Upper lobe of left lung (tissue), 6 donors: Measurements from ENCODE around the gene ZNF717. TPM values are rescaled to one million over a fixed set of nuclear protein-coding genes. Genes with fewer than 3 reads are reported as not detected.
"Not testable (repeated sequence)": the region's sequence is repeated elsewhere in the genome, so short reads cannot be mapped to it uniquely, and the experiment has no call there.

Source experiments
- ATAC-seq, 2 donors: fragments of 200-7000 bp; cut with Tn5 transposase; one replicate each; pipeline ENCODE4 v1.9.1; 2022; ENCODE audit warnings: mild to moderate bottlenecking in 2 of 2, moderate library complexity in 2 of 2; ENCODE audit not compliant: low FRiP score in 2 of 2
- DNase-seq, 2 donors: peaks; one replicate each; pipeline ENCODE4 v3.0.0-alpha.2; 2019 to 2020
- H3K27ac ChIP-seq, 4 donors: fragments of 200-600 bp; sonication (generic); one replicate each; pipeline ENCODE4 v1.5.1; 2016 to 2019
- H3K27me3 ChIP-seq, 4 donors: fragments of 200-600 bp; sonication (generic); one replicate each; pipeline ENCODE4 v1.5.1; 2017 to 2019
- H3K36me3 ChIP-seq, 4 donors: fragments of 200-600 bp; sonication (generic); one replicate each; pipeline ENCODE4 v1.5.1; 2016 to 2019
- H3K4me1 ChIP-seq, 4 donors: fragments of 200-600 bp; sonication (generic); one replicate each; pipeline ENCODE4 v1.5.1; 2018 to 2019
- H3K4me3 ChIP-seq, 4 donors: fragments of 200-600 bp; sonication (generic); one replicate each; pipeline ENCODE4 v1.5.1; 2017 to 2019; ENCODE audit warnings: mild to moderate bottlenecking in 2 of 4, moderate library complexity in 1 of 4
- H3K9me3 ChIP-seq, 4 donors: fragments of 200-600 bp; sonication (generic); one replicate each; pipeline ENCODE4 v1.5.1; 2018 to 2019
- CTCF ChIP-seq, 6 experiments: fragments of 450-650 bp in 4 of 6; fragments of 200-600 bp in 2 of 6; sonication (generic) in 2 of 6; IDR thresholded peaks; one replicate each; pipeline ENCODE4 v1.5.1; 2016 to 2019; ENCODE audit warnings: antibody characterized with exemption in 6 of 6
- EP300 ChIP-seq, 4 donors: sonication (generic); formaldehyde crosslinking; IDR thresholded peaks; one replicate each; pipeline ENCODE4 v1.5.1; 2017; ENCODE audit warnings: antibody characterized with exemption in 4 of 4, control low read depth in 2 of 4
- POLR2A ChIP-seq, 4 donors: fragments of 450-650 bp; IDR thresholded peaks; one replicate each; pipeline ENCODE4 v1.5.1; 2016 to 2017; ENCODE audit warnings: antibody characterized with exemption in 4 of 4, mild to moderate bottlenecking in 2 of 4
- POLR2AphosphoS5 ChIP-seq, 2 donors: sonication (generic); formaldehyde crosslinking; IDR thresholded peaks; one replicate each; pipeline ENCODE4 v1.5.1; 2017; ENCODE audit warnings: antibody characterized with exemption in 2 of 2
- WGBS, 2 donors: methylation state at CpG; one replicate each; pipeline ENCODE4 v1.1.5; 2017 to 2018; 5-methylcytosine and 5-hydroxymethylcytosine counted together
- total RNA-seq, 6 donors: library from RNA; depleted of rRNA in 4 of 6; stranded (reverse); fragments of >200 nt in 4 of 6; gene quantifications; one replicate each; pipeline versions ENCODE4 v1.1.0 to v1.2.1, GENCODE V29; 2016 to 2021
- donor health status: DM: no; HTN: no; CAD: no; lungs with moderate emphysema.
- donor health status: DM: no; HTN: yes; CAD: no; lungs with severe emphysema.

The ZNF717 gene
- 10 to 100 TPM in 3 of 6 donors, 1 to 10 TPM in 3; 8.1 to 27.2 (median 9.9) TPM for total RNA-seq

- not testable (repeated sequence) for ATAC-seq, H3K27me3 ChIP-seq
- peak within 1 kb of the TSS; percentile 82 to 96 (median 91) for H3K27ac ChIP-seq
Observed at GRCh38 chr3:75785081-75785755, at the start of gene ZNF717. ZNF717 (minus strand) TSS chr3:75785549; CDS start chr3:75783362, 2,187 bp downstream.

GRCh38 chr3:75831076-75831475 lies 45.7 kb upstream of the ZNF717 start:
- not testable (repeated sequence) for H3K4me3 ChIP-seq, H3K27me3 ChIP-seq, H3K9me3 ChIP-seq, DNase-seq, H3K4me1 ChIP-seq, ATAC-seq, H3K27ac ChIP-seq, H3K36me3 ChIP-seq
- 80 to 88% methylated on average over 1 of the region's 1 CpG for WGBS, 2 donors

More at GRCh38 chr3:75785081-75785755, at the start of gene ZNF717:
- not testable (repeated sequence) for H3K9me3 ChIP-seq, H3K4me1 ChIP-seq
- Histone ChIP-seq H3K36me3 (peaks cover 0 to 24% (median 10%) of the 10 kb centered on the region in 4 donors), H3K4me3 (peak within 1 kb of the TSS; percentile 52 to 83 (median 72))
- peak; percentile 90 to 100 for DNase-seq
- TF ChIP-seq POLR2AphosphoS5 (IDR thresholded peaks at IDR 0.05) = peak; percentile 73 to 77
- peak in 2 of 4 donors; percentile 60 to 79 for TF ChIP-seq POLR2A (IDR thresholded peaks at IDR 0.05)
- TF ChIP-seq CTCF (IDR thresholded peaks at IDR 0.05) = peak in 4 of 6 experiments; percentile 14 to 59 (median 50)
- WGBS, 2 donors = 4 to 6% methylated on average over 11 to 51 of the region's 52 CpGs

- not testable (repeated sequence) for H3K27ac ChIP-seq, DNase-seq, ATAC-seq, H3K4me1 ChIP-seq, H3K9me3 ChIP-seq, H3K27me3 ChIP-seq, H3K36me3 ChIP-seq, H3K4me3 ChIP-seq
- 54 to 57% methylated on average over 1 of the region's 1 CpG for WGBS, 2 donors
Observed at GRCh38 chr3:75818019-75818418, 32.7 kb upstream of the ZNF717 start.

- not testable (repeated sequence) for H3K27me3 ChIP-seq, ATAC-seq, H3K36me3 ChIP-seq, H3K27ac ChIP-seq, H3K4me1 ChIP-seq, H3K4me3 ChIP-seq, H3K9me3 ChIP-seq, DNase-seq
- WGBS, 2 donors = 69 to 71% methylated on average over 9 of the region's 9 CpGs
Observed at GRCh38 chr3:75816287-75817180, 31.2 kb upstream of the ZNF717 start.

GRCh38 chr3:75814797-75815196 lies 29.4 kb upstream of the ZNF717 start:
- Histone ChIP-seq H3K4me1 (no peaks in the 10 kb centered on the region), H3K27me3 (no peaks in the 10 kb centered on the region), H3K4me3 (no peak overlapping the region), H3K36me3 (no peaks in the 10 kb centered on the region), H3K27ac (no peak overlapping the region), H3K9me3 (no peaks in the 10 kb centered on the region)
- 49 to 50% methylated on average over 3 of the region's 3 CpGs for WGBS, 2 donors
- ATAC-seq = no peak
- TF ChIP-seq POLR2A (IDR thresholded peaks at IDR 0.05) (no peak), EP300 (IDR thresholded peaks at IDR 0.05) (no peak), POLR2AphosphoS5 (IDR thresholded peaks at IDR 0.05) (no peak), CTCF (IDR thresholded peaks at IDR 0.05) (no peak)
- DNase-seq = no peak

GRCh38 chr3:75782506-75782905 lies 2.8 kb downstream of the ZNF717 start:
- no peak for DNase-seq
- Histone ChIP-seq H3K4me1 (peaks cover 0 to 6% (median 2%) of the 10 kb centered on the region in 4 donors), H3K27ac (no peak overlapping the region), H3K36me3 (peaks cover 0 to 38% (median 12%) of the 10 kb centered on the region in 4 donors), H3K27me3 (no peaks in the 10 kb centered on the region), H3K4me3 (no peak overlapping the region), H3K9me3 (peaks cover 0 to 14% (median 9%) of the 10 kb centered on the region in 4 donors)
- no peak for ATAC-seq
- WGBS, 2 donors = 91 to 97% methylated on average over 15 to 16 of the region's 16 CpGs
- no peak for TF ChIP-seq POLR2A (IDR thresholded peaks at IDR 0.05)
- TF ChIP-seq CTCF (IDR thresholded peaks at IDR 0.05) = no peak
- TF ChIP-seq POLR2AphosphoS5 (IDR thresholded peaks at IDR 0.05) = no peak
- TF ChIP-seq EP300 (IDR thresholded peaks at IDR 0.05) = no peak
